Fibroblast of lung (primary cell): ENCODE measurements around the gene PDE5A. TPM values are rescaled to one million over a fixed set of nuclear protein-coding genes. Genes with fewer than 3 reads are reported as not detected.
A peak's percentile ranks its signal among the peaks of the same experiment; 100 is the strongest.

ENCODE experiments used
- DNase-seq, 2 donors: peaks; one replicate each; pipeline versions ENCODE4 v3.0.0 to v3.0.0-alpha.2; 2010; ENCODE audit warnings: low read depth in 2 of 2
- H2AFZ ChIP-seq: 2 replicates; pipeline ENCODE4 v1.5.1; 2012; ENCODE audit warnings: low read length, control low read depth, inconsistent platforms
- H3K27ac ChIP-seq: 2 replicates; pipeline ENCODE4 v1.5.1; 2011; ENCODE audit warnings: low read length, control low read depth; ENCODE audit not compliant: insufficient read depth
- H3K27me3 ChIP-seq: 2 replicates; pipeline ENCODE4 v1.5.1; 2011; ENCODE audit warnings: mild to moderate bottlenecking, low read length; ENCODE audit not compliant: control insufficient read depth, insufficient read depth
- H3K36me3 ChIP-seq: 2 replicates; pipeline ENCODE4 v1.5.1; 2011; ENCODE audit warnings: low read length; ENCODE audit not compliant: control insufficient read depth, insufficient read depth
- H3K4me1 ChIP-seq: 2 replicates; pipeline ENCODE4 v1.5.1; 2011; ENCODE audit warnings: low read length; ENCODE audit not compliant: control insufficient read depth, insufficient read depth; ENCODE audit errors: extremely low read depth
- H3K4me2 ChIP-seq: 2 replicates; pipeline ENCODE4 v1.5.1; 2011; ENCODE audit warnings: low read length, control low read depth; ENCODE audit not compliant: insufficient read depth; ENCODE audit errors: extremely low read depth
- H3K4me3 ChIP-seq, 4 experiments: fragments of 200-600 bp in 1 of 4; sonication (generic) in 1 of 4; replicated peaks in 1 of 4; 2 replicates each; pipeline ENCODE4 v1.5.1; 2011 to 2016; ENCODE audit warnings: low read length in 4 of 4, low read depth in 3 of 4, mild to moderate bottlenecking in 3 of 4, control low read depth in 2 of 4, inconsistent platforms in 1 of 4, mixed read lengths in 1 of 4; ENCODE audit not compliant: insufficient read depth in 1 of 4; ENCODE audit errors: control extremely low read depth in 1 of 4
- H3K79me2 ChIP-seq: 2 replicates; pipeline ENCODE4 v1.5.1; 2012; ENCODE audit warnings: mild to moderate bottlenecking, low read length, inconsistent platforms; ENCODE audit not compliant: control insufficient read depth, insufficient read depth
- H3K9ac ChIP-seq: 2 replicates; pipeline ENCODE4 v1.5.1; 2011; ENCODE audit warnings: mild to moderate bottlenecking, low read length, control low read depth; ENCODE audit not compliant: insufficient read depth
- H3K9me3 ChIP-seq: 2 replicates; pipeline ENCODE4 v1.5.1; 2012; ENCODE audit warnings: low read depth, low read length; ENCODE audit not compliant: control insufficient read depth, insufficient read depth
- H4K20me1 ChIP-seq: 2 replicates; pipeline ENCODE4 v1.5.1; 2011; ENCODE audit warnings: low read length; ENCODE audit not compliant: control insufficient read depth, insufficient read depth; ENCODE audit errors: extremely low read depth
- CTCF ChIP-seq, 2 donors: IDR thresholded peaks in 1 of 2; conservative IDR thresholded peaks in 1 of 2; 1 replicate in 1 of 2; 2 replicates in 1 of 2; pipeline ENCODE4 v1.5.1; 2011 to 2012; ENCODE audit warnings: low read length in 2 of 2, control low read depth in 1 of 2, inconsistent platforms in 1 of 2, low read depth in 1 of 2, mild to moderate bottlenecking in 1 of 2
- EZH2 ChIP-seq: IDR thresholded peaks from 2 replicates; pipeline ENCODE4 v1.5.1; 2012; ENCODE audit warnings: low read length, control low read depth, mild to moderate bottlenecking; ENCODE audit errors: missing control alignments
- polyA plus RNA-seq, 2 donors: library from polyadenylated mRNA; depleted of rRNA in 1 of 2; stranded (reverse) in 1 of 2; unstranded in 1 of 2; fragments of >200 nt; gene quantifications; 2 replicates each; pipeline ENCODE4 v1.2.1, GENCODE V29; 2011 to 2012; ENCODE audit warnings: missing spikeins in 1 of 2
- total RNA-seq: library from RNA; depleted of rRNA; stranded (reverse); fragments of >200 nt; gene quantifications from 2 replicates; pipeline ENCODE4 v1.2.1, GENCODE V29; 2014

Gene PDE5A
- total and polyA plus RNA-seq, 2 donors (not counting 1 experiment from before 2014, with no cell fraction given): 197 to 832 TPM

- no peak for DNase-seq
- Histone ChIP-seq H4K20me1 (no peaks in the 10 kb centered on the region), H3K9ac (no peak overlapping the region), H3K4me2 (no peak overlapping the region), H2AFZ (no peak overlapping the region), H3K79me2 (no peaks in the 10 kb centered on the region), H3K9me3 (no peaks in the 10 kb centered on the region), H3K4me1 (peaks cover 2% of the 10 kb centered on the region), H3K27ac (no peak overlapping the region), H3K36me3 (peaks cover 15% of the 10 kb centered on the region), H3K4me3 (no peak overlapping the region), H3K27me3 (no peaks in the 10 kb centered on the region)
- TF ChIP-seq EZH2 (no peak), CTCF (conservative IDR thresholded peaks at IDR 0.05 in 1 of 2, IDR thresholded peaks at IDR 0.05 in 1 of 2; ENCODE audit: low read depth in 1 of 2, low read length in 2 of 2) (no peak)
Measured at GRCh38 chr4:119501740-119502139, 126.9 kb downstream of the PDE5A start.

- H3K9me3 ChIP-seq: no peaks in the 10 kb centered on the region
- H3K4me3 ChIP-seq: no peak overlapping the region
- no peak for TF ChIP-seq EZH2
- no peak for TF ChIP-seq CTCF (conservative IDR thresholded peaks at IDR 0.05 in 1 of 2, IDR thresholded peaks at IDR 0.05 in 1 of 2; ENCODE audit: low read depth in 1 of 2, low read length in 2 of 2)
- peaks cover 2% of the 10 kb centered on the region for H3K4me1 ChIP-seq
- H3K4me2 ChIP-seq: no peak overlapping the region
- no peaks in the 10 kb centered on the region for H3K27me3 ChIP-seq
- no peaks in the 10 kb centered on the region for H3K79me2 ChIP-seq
- peaks cover 15% of the 10 kb centered on the region for H3K36me3 ChIP-seq
- no peaks in the 10 kb centered on the region for H4K20me1 ChIP-seq
- no peak overlapping the region for H3K9ac ChIP-seq
- no peak overlapping the region for H3K27ac ChIP-seq
- H2AFZ ChIP-seq: no peak overlapping the region
- peak in 1 of 2 donors; percentile 59 for DNase-seq
Measured at GRCh38 chr4:119498527-119498926, 130.1 kb downstream of the PDE5A start.

GRCh38 chr4:119493886-119494285, 134.7 kb downstream of the PDE5A start:
- no peaks in the 10 kb centered on the region for H4K20me1 ChIP-seq
- no peak overlapping the region for H3K4me2 ChIP-seq
- no peaks in the 10 kb centered on the region for H3K27me3 ChIP-seq
- no peak overlapping the region for H2AFZ ChIP-seq
- peaks cover 10% of the 10 kb centered on the region for H3K36me3 ChIP-seq
- H3K79me2 ChIP-seq: no peaks in the 10 kb centered on the region
- DNase-seq: no peak
- no peaks in the 10 kb centered on the region for H3K9me3 ChIP-seq
- TF ChIP-seq CTCF (conservative IDR thresholded peaks at IDR 0.05 in 1 of 2, IDR thresholded peaks at IDR 0.05 in 1 of 2; ENCODE audit: low read depth in 1 of 2, low read length in 2 of 2) (no peak), EZH2 (no peak)
- H3K9ac ChIP-seq: no peak overlapping the region
- H3K4me3 ChIP-seq: no peak overlapping the region
- H3K4me1 ChIP-seq: peaks cover under 1% of the 10 kb centered on the region
- H3K27ac ChIP-seq: no peak overlapping the region
